IMR-90 (cell line): ENCODE data around the gene HNRNPH3. TPM values are rescaled to one million over a fixed set of nuclear protein-coding genes. Genes with fewer than 3 reads are reported as not detected.

ENCODE experiments used
- ATAC-seq: fragments of 200-7000 bp; cut with Tn5 transposase; 2 replicates; pipeline ENCODE4 v1.9.1; 2020; ENCODE audit warnings: low read depth, mild to moderate bottlenecking, moderate library complexity
- BruUV-seq: library from RNA; stranded (reverse); fragments of 400-500 nt; replicated peaks from 2 replicates; lab custom pipeline; 2021; lab: Mats Ljungman, UMichigan
- CTCF ChIA-PET: fragments of 300-600 bp; formaldehyde crosslinking; extraction: SDS; loops from one replicate; lab custom pipeline; 2021; ENCODE audit warnings: antibody characterized with exemption; lab: Yijun Ruan, JAX
- POLR2A ChIA-PET: fragments of 300-600 bp; sonication (Branson Sonifier 250); formaldehyde crosslinking; loops from one replicate; lab custom pipeline; 2022; ENCODE audit warnings: antibody characterized with exemption; ENCODE audit not compliant: unreplicated experiment; lab: Charles Lee
- DNase-seq: peaks from one replicate; pipeline ENCODE4 v3.0.0; 2013
- H2AFZ ChIP-seq: replicated peaks from 2 replicates; pipeline ENCODE3; 2013; ENCODE audit warnings: low read length, mild to moderate bottlenecking; ENCODE audit not compliant: poor library complexity
- H2AK5ac ChIP-seq: 2 replicates; pipeline ENCODE4 v1.6.1; 2013; ENCODE audit warnings: low read depth, low read length, inconsistent platforms
- H2AK9ac ChIP-seq: replicated peaks from 2 replicates; pipeline ENCODE3; 2013; ENCODE audit warnings: mild to moderate bottlenecking, low read depth, low read length, moderate library complexity; ENCODE audit not compliant: poor library complexity
- H2BK120ac ChIP-seq: 2 replicates; pipeline ENCODE4 v1.6.1; 2013; ENCODE audit warnings: low read depth, low read length, inconsistent platforms
- H2BK15ac ChIP-seq: 3 replicates; pipeline ENCODE4 v1.6.1; 2013; ENCODE audit warnings: low read depth, low read length, inconsistent platforms
- H2BK20ac ChIP-seq: 2 replicates; pipeline ENCODE4 v1.6.1; 2013; ENCODE audit warnings: low read depth, mild to moderate bottlenecking, inconsistent platforms, low read length, moderate library complexity
- H2BK5ac ChIP-seq: 2 replicates; pipeline ENCODE4 v1.6.1; 2013; ENCODE audit warnings: mild to moderate bottlenecking, low read depth, low read length, inconsistent platforms; ENCODE audit not compliant: poor library complexity, severe bottlenecking
- H3K14ac ChIP-seq: replicated peaks from 2 replicates; pipeline ENCODE4 v1.6.1; 2013; ENCODE audit warnings: low read depth, low read length, inconsistent platforms
- H3K18ac ChIP-seq: 2 replicates; pipeline ENCODE4 v1.6.1; 2013; ENCODE audit warnings: low read depth, low read length, control low read depth
- H3K23ac ChIP-seq: 2 replicates; pipeline ENCODE4 v1.6.1; 2013; ENCODE audit warnings: low read depth, low read length, inconsistent platforms
- H3K27ac ChIP-seq: 2 replicates; pipeline ENCODE4 v1.5.1; 2013; ENCODE audit warnings: mild to moderate bottlenecking, control low read depth, low read length; ENCODE audit not compliant: insufficient read depth
- H3K27me3 ChIP-seq: 2 replicates; pipeline ENCODE4 v1.6.1; 2013; ENCODE audit warnings: low read length; ENCODE audit not compliant: control insufficient read depth, insufficient read depth
- H3K36me3 ChIP-seq: 2 replicates; pipeline ENCODE4 v1.6.1; 2013; ENCODE audit warnings: low read length, mixed read lengths; ENCODE audit not compliant: control insufficient read depth, insufficient read depth
- H3K4ac ChIP-seq: 2 replicates; pipeline ENCODE4 v1.6.1; 2013; ENCODE audit warnings: low read depth, low read length, inconsistent platforms
- H3K4me1 ChIP-seq: 2 replicates; pipeline ENCODE4 v1.6.1; 2013; ENCODE audit warnings: low read length, mixed read lengths; ENCODE audit not compliant: control insufficient read depth, insufficient read depth
- H3K4me2 ChIP-seq: 2 replicates; pipeline ENCODE4 v1.6.1; 2013; ENCODE audit warnings: low read depth, mild to moderate bottlenecking, control low read depth, low read length, moderate library complexity
- H3K4me3 ChIP-seq: 2 replicates; pipeline ENCODE4 v1.5.1; 2013; ENCODE audit warnings: low read depth, mild to moderate bottlenecking, control low read depth, low read length, moderate library complexity; ENCODE audit not compliant: insufficient read depth
- H3K56ac ChIP-seq: 2 replicates; pipeline ENCODE4 v1.6.1; 2013; ENCODE audit warnings: low read length, inconsistent platforms; ENCODE audit not compliant: insufficient read depth; ENCODE audit errors: extremely low read depth
- H3K79me1 ChIP-seq, 2 experiments: 2 replicates each; pipeline ENCODE4 v1.6.1; 2013; ENCODE audit warnings: low read length in 2 of 2, inconsistent platforms in 1 of 2, low read depth in 1 of 2
- H3K9ac ChIP-seq: 2 replicates; pipeline ENCODE4 v1.6.1; 2013; ENCODE audit warnings: low read depth, low read length, control low read depth
- H3K9me1 ChIP-seq: 2 replicates; pipeline ENCODE4 v1.6.1; 2013; ENCODE audit warnings: low read length, inconsistent platforms; ENCODE audit not compliant: insufficient read depth
- H3K9me3 ChIP-seq: 2 replicates; pipeline ENCODE4 v1.6.1; 2013; ENCODE audit warnings: low read length; ENCODE audit not compliant: control insufficient read depth, insufficient read depth
- H4K20me1 ChIP-seq: 2 replicates; pipeline ENCODE4 v1.6.1; 2013; ENCODE audit warnings: low read length, inconsistent platforms; ENCODE audit not compliant: insufficient read depth
- H4K5ac ChIP-seq: 2 replicates; pipeline ENCODE4 v1.6.1; 2013; ENCODE audit warnings: mild to moderate bottlenecking, low read depth, low read length, control low read depth
- H4K8ac ChIP-seq, 2 experiments: 2 replicates each; pipeline ENCODE4 v1.6.1; 2013; ENCODE audit warnings: low read depth in 2 of 2, low read length in 2 of 2, control low read depth in 1 of 2, inconsistent platforms in 1 of 2
- H4K91ac ChIP-seq: 2 replicates; pipeline ENCODE4 v1.6.1; 2013; ENCODE audit warnings: low read depth, low read length, inconsistent platforms; ENCODE audit not compliant: insufficient read depth
- BHLHE40 ChIP-seq: fragments of 150-350 bp; IDR thresholded peaks from 2 replicates; pipeline ENCODE4 v1.6.1; 2016; ENCODE audit warnings: mild to moderate bottlenecking, low read depth, low read length
- FOS ChIP-seq: fragments of 150-350 bp; IDR thresholded peaks from 2 replicates; pipeline ENCODE4 v1.6.1; 2016; ENCODE audit warnings: low read depth, low read length
- MAFK ChIP-seq: IDR thresholded peaks from 2 replicates; pipeline ENCODE4 v1.6.1; 2012; ENCODE audit warnings: low read depth, low read length, improper control_type of control experiment
- MAZ ChIP-seq: IDR thresholded peaks from 2 replicates; pipeline ENCODE4 v1.6.1; 2012; ENCODE audit warnings: low read depth, mild to moderate bottlenecking, low read length, improper control_type of control experiment, moderate library complexity, borderline replicate concordance
- NFE2L2 ChIP-seq: fragments of 150-350 bp; IDR thresholded peaks from 2 replicates; pipeline ENCODE4 v1.6.1; 2016; ENCODE audit warnings: low read depth, mild to moderate bottlenecking, low read length
- RCOR1 ChIP-seq: IDR thresholded peaks from 2 replicates; pipeline ENCODE4 v1.6.1; 2012; ENCODE audit warnings: mild to moderate bottlenecking, low read length, improper control_type of control experiment; ENCODE audit not compliant: insufficient replicate concordance
- SMC3 ChIP-seq: fragments of 150-350 bp; IDR thresholded peaks from 2 replicates; pipeline ENCODE4 v1.6.1; 2016; ENCODE audit warnings: low read depth, mild to moderate bottlenecking, antibody characterized with exemption, low read length, moderate library complexity
- WGBS, 2 experiments: methylation state at CpG; one replicate each; pipeline versions ENCODE4 v1.1.5 to v1.1.7; 2013; ENCODE audit warnings: missing lambda C conversion rate in 2 of 2; ENCODE audit not compliant: insufficient read length in 1 of 2; ENCODE audit errors: extremely low coverage in 2 of 2; 5-methylcytosine and 5-hydroxymethylcytosine counted together
- dilution Hi-C: fragments of 300-500 bp; cut with HindIII; formaldehyde crosslinking; loops from one replicate; pipeline ENCODE4 v1.14.3; 2018; ENCODE audit warnings: low sequenced_read_pairs; ENCODE audit not compliant: unreplicated experiment
- in situ Hi-C: fragments of 300-500 bp; cut with MboI; formaldehyde crosslinking; loops from 3 replicates; pipeline ENCODE4 v1.14.3; 2019; ENCODE audit warnings: low sequenced_read_pairs, inconsistent platforms, mixed read lengths
- intact Hi-C: fragments of 100-400 bp; cut with micrococcal nuclease; formaldehyde crosslinking; loops from 2 replicates; pipeline ENCODE4 v1.10.0; 2022
- polyA plus RNA-seq, 3 experiments: library from polyadenylated mRNA; depleted of rRNA; stranded (reverse); fragments of >200 nt; gene quantifications; 2 replicates each; pipeline ENCODE4 v1.2.3, GENCODE V29; 2012; ENCODE audit warnings: low replicate concordance in 1 of 3
- total RNA-seq: library from RNA; depleted of rRNA; stranded (reverse); fragments of >200 nt; gene quantifications from 2 replicates; pipeline ENCODE4 v1.2.3, GENCODE V29; 2012
- TF ChIP-seq, protein P1 (sequence below): fragments of 150-350 bp; IDR thresholded peaks from 2 replicates; pipeline ENCODE4 v1.6.1; 2017; ENCODE audit warnings: mild to moderate bottlenecking, antibody characterized with exemption, low read length, low read depth

HNRNPH3 gene
- total and polyA plus RNA-seq, 2 of the 4 experiments (the other 2 are of a cell fraction): 10.6 to 142 TPM

DNA sequence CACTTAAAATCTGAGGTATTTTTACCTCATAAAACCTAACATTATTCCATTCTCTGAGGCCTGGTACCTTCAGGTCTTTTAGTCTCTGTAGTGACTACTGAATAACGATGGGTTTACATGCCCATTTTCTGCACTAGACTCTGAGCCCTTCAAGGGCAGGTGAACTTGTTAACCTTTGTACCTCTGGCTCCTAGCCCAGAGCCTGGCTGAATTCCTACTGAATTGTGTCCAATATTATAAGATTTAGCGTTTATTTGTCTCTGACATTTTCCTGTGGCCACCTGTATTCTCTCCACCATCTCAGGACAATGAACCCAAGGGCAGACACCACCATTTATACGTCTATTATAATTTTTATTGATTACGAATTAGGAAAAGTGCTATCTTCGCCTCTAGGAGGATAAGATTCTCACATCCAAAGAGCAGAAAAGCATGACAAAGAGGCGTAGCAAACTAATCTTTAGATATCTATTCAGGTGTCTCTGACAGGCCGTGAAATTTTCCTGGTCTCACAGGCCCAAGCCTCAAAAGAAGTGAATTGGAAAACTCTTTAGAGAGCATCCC, 27.9 kb upstream of the HNRNPH3 start:
- Histone ChIP-seq H2BK20ac (no peak overlapping the region), H4K91ac (no peak overlapping the region), H3K4me3 (no peak overlapping the region), H2BK5ac (no peak overlapping the region), H2AFZ (no peak overlapping the region), H3K9me1 (no peaks in the 10 kb centered on the region), H3K4me2 (no peak overlapping the region), H4K5ac (no peak overlapping the region), H3K36me3 (no peaks in the 10 kb centered on the region), H3K9ac (no peak overlapping the region), H4K20me1 (no peaks in the 10 kb centered on the region), H3K18ac (no peak overlapping the region), H3K56ac (no peak overlapping the region), H2AK5ac (no peak overlapping the region), H3K4ac (no peak overlapping the region), H3K9me3 (no peaks in the 10 kb centered on the region), H3K27me3 (no peaks in the 10 kb centered on the region), H3K14ac (no peak overlapping the region), H2BK15ac (no peak overlapping the region), H2BK120ac (no peak overlapping the region), H3K79me1 (no peaks in the 10 kb centered on the region), H3K4me1 (no peaks in the 10 kb centered on the region), H3K23ac (no peak overlapping the region), H4K8ac (no peak overlapping the region), H2AK9ac (no peak overlapping the region), H3K27ac (no peak overlapping the region)
- no TSS peak for BruUV-seq
- ChIA-PET CTCF (interaction anchor here (3.4 kb wide), 1 partner anchor 92 kb away, joined by 28 read pairs; no protein-coding TSS in a partner anchor), POLR2A (interaction anchor here (0.6 kb wide), 1 partner anchor 18 kb away, joined by 7 read pairs; no protein-coding TSS in a partner anchor)
- no peak for TF ChIP-seq SMC3
- TF ChIP-seq BHLHE40: no peak
- no peak for TF ChIP-seq MAZ
- TF ChIP-seq RCOR1: no peak
- no peak for TF ChIP-seq MAFK
- TF ChIP-seq NFE2L2: no peak
- no peak for TF ChIP-seq FOS
- TF ChIP-seq, protein P1, sequence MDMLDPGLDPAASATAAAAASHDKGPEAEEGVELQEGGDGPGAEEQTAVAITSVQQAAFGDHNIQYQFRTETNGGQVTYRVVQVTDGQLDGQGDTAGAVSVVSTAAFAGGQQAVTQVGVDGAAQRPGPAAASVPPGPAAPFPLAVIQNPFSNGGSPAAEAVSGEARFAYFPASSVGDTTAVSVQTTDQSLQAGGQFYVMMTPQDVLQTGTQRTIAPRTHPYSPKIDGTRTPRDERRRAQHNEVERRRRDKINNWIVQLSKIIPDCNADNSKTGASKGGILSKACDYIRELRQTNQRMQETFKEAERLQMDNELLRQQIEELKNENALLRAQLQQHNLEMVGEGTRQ: no peak
- ATAC-seq: no peak
- DNase-seq: no peak
- 83% methylated on average over 1 of the region's 7 CpGs; no CpG with 5 or more reads in 1 of the 2 experiments for WGBS, 2 experiments
- in situ Hi-C loops (loop anchor here (5.0 kb wide), 1 partner anchor 217 kb away; no protein-coding TSS in a partner anchor), dilution Hi-C loops (no loop called here), intact Hi-C loops (no loop called here)
